ENCODE measurements around the gene PRDM16. TPM values are rescaled to one million over a fixed set of nuclear protein-coding genes. Genes with fewer than 3 reads are reported as not detected.

Gene PRDM16
- total RNA-seq, 1 donor = 19.9 TPM

DNA sequence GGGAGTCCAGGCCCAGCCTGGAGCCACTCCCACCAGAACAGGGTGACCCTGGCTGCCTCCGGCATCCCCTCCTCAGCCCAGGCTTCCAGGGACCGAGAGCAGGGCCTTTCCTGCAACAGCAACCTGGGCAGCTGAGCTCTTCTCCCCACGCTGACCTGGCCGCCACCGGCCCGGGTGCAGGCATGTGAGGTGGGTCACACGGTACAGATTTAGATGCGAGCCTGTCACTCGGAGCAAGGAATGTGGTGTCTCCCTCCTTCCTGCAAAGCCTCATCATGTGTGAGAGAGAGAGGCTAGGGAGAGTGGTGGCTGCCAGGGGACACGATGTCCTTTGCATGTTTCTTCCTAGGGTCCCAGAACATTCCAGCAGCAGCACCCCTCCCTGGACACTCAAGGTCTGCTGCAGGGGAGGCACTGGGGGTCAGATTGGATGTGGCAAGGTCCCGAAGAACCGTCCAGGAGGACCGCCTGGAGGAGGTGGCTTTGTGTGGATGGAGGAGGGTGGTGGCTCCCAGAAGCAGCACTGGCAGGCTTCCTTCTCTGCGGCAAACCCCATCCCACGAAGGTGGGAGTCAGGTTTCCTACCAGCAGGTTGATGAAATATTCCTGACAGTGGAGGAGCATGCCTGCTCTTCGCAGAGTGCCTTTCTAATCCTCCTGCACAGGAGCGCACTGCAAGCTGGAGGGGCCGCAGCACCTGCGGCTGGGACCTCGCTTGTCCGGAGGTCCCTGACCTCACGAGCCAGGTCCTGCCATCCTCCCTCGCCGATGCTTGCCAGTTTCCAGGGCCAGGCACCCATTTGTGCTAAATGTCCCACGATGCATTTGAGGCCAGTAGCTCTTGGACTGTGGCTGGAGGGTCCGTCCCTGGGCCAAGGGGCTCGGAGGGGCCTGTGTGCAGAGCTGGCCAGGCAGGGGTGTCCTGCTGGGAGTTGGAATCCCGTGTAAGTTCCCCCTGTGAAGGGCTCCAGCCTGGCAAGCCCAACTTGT, 68.4 kb downstream of the PRDM16 start:
- DNase-seq (ENCODE audit: low read depth in 2 of 3, low spot score in 2 of 3) = no peak

DNA sequence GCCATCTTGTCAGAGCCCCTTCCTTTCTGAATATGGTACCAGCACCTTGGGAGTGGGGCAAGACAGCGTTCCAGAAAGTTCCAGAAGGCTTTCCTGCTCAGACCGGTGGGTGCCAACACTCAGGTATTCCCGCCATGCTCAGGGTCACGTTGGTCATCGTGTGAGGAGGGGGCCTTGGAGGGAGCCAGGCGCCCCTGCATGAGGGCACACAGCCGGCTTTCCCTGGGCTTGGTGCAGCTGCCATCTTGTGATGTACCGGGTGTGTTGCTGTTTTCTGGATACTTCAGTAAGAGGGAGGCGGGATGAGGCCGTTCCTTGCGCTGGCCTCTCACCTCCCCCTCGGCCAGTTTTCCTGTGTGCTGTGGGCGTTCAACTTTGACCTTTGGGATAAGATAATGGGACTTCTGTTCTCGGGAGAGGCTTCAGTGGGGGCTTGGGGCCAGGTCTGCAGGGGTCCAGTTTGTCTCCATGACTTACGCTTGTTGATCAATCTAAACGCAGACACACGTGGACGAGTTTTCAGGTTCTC, 69.7 kb downstream of the PRDM16 start:
- no peak for DNase-seq (ENCODE audit: low read depth in 2 of 3, low spot score in 2 of 3)

DNA sequence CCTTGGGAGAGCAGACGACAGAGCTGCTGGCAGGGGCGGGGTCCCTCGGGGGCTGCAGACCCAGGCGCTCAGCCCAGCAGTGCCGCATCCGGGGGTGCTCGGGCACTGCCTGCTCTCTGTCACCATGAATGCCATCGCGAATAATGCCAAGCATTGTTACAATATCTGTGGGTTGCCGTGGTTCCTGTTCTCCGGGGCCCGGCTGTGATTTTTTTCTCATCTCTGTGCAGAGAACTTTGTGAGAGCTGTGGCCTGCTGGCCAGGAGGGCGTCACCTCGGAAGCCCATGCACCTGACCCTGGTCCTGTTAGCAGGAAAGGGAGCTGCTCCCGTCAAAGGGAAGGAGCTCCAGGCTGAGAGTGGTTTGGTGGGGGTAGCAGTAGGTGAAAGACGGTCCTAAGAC, 70.4 kb downstream of the PRDM16 start:
- no peak for DNase-seq (ENCODE audit: low read depth in 2 of 3, low spot score in 2 of 3)

DNA sequence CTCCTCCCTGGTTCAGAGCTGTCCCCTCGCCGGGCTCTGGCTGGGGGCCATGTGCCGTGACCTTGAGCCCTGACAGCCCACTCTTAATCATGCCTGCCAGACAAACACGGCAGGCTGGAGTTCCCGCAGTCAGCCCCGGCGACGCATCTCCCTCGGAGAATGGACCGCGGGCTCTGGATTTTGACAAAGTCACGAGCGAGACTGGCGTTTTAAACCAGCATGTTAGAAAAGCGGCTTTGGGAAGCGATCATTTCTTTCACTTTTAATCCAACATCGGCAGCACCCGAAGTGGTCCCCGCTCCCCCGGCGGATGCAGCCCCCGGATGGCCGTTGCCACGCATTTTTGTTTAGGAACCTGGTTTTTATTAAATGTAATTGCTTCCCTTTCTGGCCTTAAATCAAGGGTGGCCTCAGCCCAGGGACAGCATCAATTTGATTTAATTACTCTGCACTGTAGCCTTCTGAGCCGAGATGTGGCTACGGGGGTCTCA, 70.9 kb downstream of the PRDM16 start:
- DNase-seq (ENCODE audit: low read depth in 2 of 3, low spot score in 2 of 3) = no peak

DNA sequence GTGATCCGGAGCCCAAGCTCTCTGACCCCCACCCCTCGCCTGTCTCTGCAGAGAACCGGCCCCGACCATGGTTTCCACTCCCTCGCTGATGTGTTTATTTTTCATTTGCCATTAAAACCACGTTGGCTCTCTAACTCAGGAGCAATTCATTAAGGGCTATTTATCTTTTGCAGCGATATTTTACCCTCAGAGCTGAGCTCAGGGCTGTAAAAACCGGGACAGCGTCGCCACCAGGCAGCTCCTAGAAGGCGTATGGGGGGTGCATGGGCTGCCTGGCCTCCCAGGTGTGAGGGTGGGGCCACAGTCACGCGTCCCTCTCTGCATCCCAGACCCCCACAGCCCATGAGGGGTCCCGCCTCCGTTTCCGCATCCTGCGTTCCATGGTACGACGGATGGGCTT, 71.4 kb downstream of the PRDM16 start:
- no peak for DNase-seq (ENCODE audit: low read depth in 2 of 3, low spot score in 2 of 3)

DNA sequence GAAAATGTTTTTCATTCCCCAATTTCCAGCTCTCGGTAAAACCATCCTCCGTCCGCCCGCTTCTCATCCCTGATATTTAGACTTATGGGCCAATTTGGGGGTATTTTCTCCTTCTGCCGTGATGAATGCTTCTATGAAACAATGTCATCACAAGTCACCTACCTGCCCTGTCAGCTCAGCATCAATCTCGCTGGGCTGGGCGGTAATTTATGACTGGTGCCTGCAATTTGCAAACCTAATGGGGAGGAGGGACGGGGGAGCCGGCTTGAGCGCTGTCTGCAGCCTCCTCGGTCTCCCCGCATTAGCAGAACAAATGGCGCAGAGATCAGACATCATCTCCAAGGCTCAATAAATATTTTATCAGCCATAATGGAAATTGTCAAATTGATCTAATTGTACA, 72.1 kb downstream of the PRDM16 start:
- no peak for DNase-seq (ENCODE audit: low read depth in 2 of 3, low spot score in 2 of 3)

DNA sequence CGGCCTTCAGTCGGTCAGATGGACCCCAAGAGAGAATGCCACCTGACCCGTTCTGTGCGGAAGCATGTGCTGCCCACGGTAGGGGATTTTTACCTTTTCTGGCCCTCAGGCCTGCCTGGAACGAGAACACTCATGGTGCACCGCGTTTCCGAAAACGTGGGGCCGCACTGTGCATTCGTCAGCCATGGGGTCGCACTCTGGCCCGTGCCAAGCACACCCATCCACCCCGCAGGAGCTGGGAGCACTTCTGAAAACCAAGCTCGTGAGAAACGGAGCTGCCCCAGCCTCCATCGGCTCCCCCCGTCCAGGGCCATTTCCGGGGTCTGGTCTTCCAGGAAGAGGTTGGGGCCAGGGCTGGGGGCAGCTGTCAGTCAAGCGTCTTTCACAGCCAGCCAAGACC, 72.8 kb downstream of the PRDM16 start:
- no peak for DNase-seq (ENCODE audit: low read depth in 2 of 3, low spot score in 2 of 3)

DNA sequence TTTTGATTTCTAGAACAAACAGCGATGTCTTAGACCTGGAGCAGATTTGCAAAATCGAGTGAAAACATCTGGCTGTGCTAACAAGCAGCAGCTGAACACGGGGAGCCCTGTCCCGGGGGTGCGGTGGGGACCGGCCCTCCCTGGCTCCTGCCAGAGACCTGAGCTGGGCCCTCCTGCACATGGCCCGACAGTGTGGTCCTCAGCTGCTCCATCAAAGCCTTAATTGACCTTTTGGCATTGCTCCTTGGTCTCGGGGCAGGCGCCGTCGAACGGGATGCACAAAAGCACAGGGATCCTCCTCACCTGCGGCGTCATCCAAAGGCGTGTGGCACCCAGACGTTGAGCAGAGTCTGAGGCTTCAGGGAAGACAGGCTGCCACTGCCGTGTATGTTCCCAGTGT, 73.2 kb downstream of the PRDM16 start:
- DNase-seq (ENCODE audit: low read depth in 2 of 3, low spot score in 2 of 3) = no peak

DNA sequence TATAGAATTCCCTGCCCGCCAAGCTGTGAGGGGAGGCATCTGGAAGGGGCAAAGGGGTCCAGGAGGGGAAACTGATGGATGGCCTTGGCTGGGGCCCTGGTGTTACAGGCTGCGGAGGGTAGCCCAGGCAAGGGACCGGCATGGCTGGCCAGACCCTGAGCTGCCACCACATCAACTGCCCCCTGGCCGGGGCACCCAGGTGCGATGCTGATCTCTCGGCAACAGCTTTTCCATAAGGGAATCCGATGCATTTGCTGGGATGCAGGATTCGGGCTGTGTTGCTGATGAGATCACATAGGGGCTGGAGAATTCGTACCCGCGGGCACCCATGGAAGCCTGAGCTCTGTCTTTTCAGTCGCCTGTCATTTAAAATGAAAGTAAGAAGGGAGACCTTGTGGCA, 73.7 kb downstream of the PRDM16 start:
- DNase-seq (ENCODE audit: low read depth in 2 of 3, low spot score in 2 of 3) = no peak

DNA sequence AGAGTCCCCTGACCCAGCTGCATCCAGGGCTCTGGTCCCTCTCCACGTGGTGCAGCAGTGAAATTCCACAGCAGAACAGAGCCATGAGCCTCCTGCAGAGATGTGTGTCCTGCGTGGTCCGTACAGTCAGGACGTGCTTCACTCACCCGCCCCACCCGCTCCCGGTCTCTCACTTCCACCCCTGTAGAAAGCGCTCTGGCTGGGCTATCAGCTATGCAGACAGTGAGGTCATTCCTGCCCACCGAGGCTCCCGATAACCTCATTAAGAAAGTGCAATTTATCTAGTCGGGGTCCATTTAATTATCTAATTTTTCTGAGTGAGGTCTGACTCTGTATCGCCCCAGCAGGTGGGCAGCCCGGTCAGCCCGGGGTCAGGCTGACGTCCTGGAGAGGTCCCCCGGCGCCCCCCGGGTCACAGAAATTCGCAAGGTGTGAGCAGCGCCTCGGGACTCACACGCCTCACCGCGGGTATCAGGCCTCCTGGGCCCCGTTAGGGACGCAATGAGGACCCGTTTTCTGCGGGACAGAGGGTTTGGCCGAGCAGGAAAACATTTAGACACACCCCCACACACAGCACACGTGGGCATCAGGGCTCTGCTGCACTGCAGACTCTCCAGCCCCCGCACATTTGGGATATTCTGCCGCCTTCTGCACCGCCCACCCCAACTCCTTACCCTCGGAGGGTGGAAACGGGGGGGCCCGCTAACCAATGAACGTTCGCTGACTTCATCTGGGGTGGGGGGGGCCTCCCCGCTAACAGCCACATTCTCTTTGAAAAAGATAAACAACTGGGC, 76.7 kb downstream of the PRDM16 start:
- DNase-seq (ENCODE audit: low read depth in 2 of 3, low spot score in 2 of 3) = no peak

DNA sequence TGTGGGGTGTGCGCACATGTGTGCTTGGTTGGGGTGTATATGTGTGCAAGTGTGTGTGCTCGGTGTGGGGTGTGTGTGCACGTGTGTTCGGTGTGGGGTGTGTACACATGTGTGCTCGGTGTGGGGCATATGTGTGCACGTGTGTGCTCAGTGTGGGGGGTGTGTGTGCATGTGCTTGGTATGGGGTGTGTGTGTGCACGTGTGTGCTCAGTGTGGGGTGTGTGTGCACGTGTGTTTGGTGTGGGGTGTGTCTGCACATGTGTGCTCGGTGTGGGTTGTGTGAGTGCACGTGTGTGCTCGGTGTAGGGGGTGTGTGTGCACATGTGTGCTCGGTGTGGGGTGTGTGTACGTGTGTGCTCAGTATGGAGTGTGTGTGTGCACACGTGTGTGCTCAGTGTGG, 77.5 kb downstream of the PRDM16 start:
- no peak for DNase-seq (ENCODE audit: low read depth in 2 of 3, low spot score in 2 of 3)

DNA sequence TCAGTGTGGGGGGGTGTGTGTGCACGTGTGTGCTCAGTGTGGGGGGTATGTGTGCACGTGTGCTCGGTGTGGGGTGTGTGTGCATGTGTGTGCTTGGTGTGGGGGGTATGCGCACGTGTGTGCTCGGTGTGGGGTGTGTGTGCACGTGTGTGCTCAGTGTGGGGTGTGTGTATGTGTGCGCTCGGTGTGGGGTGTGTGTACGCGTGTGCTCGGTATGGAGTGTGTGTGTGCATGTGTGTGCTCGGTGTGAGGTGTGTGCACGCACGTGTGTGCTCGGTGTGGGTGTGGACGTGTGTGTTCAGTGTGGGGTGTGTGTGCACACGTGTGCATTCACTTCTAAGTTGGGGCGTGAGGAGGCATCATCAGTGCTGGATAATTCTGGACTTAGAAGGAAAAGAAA, 77.9 kb downstream of the PRDM16 start:
- DNase-seq (ENCODE audit: low read depth in 2 of 3, low spot score in 2 of 3) = no peak

DNA sequence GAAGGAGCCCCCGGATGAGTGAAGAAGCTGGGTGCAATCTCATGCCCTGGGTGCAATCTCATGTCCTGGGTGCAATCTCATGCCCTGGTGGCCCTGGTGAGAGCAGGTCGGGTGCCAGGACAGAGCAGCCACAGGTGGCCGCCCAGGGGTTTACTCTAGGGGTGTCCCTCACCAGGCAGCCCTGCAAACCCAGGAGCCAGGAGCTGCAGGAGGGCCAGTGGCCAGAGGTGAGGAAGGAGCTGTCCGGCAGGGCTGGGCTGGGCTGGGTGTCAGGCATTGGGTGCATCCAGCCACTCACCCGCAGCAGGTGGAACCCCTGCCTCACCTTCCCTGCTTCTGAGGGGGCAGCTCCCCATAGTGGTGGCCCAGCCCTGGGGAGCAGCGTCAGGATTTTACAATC, 79.2 kb downstream of the PRDM16 start:
- DNase-seq (ENCODE audit: low read depth in 2 of 3, low spot score in 2 of 3) = no peak

DNA sequence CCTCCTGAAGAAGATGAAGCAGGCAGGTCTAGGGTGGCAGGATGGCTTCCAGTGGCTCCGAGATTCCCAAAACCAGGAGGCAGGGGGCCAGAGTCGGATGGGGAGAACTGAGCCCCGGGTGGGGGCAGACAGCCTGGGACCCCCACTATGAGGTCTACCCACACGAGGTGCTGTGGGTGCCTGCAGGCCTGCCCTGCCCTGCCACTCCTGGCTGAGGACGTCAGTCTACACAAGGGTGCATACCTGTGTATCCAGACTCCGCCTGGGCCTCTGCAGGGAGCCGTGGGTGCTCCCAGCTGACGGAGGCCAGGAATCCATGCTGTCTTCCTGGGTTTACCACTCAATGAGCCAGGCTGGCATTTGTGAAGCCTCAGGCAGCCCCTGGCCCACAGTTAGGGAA, 80.3 kb downstream of the PRDM16 start:
- no peak for DNase-seq (ENCODE audit: low read depth in 2 of 3, low spot score in 2 of 3)

DNA sequence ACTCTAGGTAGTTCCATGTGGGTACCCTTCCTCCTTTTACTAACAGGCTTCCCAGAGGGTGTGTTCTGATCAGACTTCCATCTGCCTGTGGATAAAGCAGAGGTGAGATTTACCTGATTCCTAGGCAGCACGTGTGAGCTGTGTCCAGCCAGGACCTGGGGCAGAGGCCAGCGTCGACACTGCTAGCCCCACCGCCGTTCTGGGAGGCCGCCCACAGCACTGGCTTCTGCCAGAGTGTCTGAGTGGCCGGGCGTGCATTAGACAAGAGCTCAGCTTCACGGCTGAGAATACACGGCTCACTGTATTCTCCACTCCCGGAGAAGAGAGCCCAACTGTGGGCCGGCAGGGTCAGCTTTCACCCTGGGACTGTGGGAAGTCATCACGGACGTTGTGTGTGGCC, 82.5 kb downstream of the PRDM16 start:
- no peak for DNase-seq (ENCODE audit: low read depth in 2 of 3, low spot score in 2 of 3)

DNA sequence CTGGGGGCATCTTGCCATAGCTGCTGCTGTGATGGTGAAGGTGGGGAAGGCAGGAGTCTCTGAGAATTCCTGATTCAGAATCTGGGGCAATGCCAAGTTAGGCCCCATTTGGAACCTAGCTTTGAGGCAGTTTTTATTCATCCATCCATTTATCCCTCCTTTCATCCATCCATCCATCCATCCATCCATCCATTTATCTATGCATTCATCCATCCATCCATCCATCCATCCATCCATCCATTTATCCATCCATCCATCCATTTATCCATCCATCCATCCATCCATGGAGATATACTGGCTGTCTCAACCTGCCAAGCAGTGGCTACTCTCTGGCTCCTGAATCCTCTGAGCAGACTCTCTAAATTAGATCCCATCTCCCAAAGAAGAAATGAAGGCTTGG, 83.1 kb downstream of the PRDM16 start:
- no peak for DNase-seq (ENCODE audit: low read depth in 2 of 3, low spot score in 2 of 3)

DNA sequence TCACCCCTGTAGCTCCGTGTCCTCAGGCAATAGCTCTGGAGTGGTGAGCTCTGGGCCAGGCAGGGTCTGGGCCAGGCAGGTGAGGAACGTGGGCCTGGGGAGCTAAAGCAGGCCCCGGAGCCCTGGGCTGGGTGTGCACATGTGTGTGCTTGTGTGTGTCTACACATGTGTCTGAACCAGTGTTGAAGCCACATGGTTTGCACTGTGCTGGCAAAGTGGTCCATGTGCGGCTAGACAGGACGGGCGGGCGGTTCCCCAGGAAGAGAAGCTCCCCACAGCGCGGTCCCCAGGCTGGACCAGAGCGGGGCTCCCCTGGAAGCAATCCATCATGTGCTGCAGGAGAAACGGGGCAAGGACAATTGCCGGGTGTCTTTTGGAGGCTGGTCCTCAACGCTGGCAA, 84.2 kb downstream of the PRDM16 start:
- DNase-seq (ENCODE audit: low read depth in 2 of 3, low spot score in 2 of 3) = no peak

DNA sequence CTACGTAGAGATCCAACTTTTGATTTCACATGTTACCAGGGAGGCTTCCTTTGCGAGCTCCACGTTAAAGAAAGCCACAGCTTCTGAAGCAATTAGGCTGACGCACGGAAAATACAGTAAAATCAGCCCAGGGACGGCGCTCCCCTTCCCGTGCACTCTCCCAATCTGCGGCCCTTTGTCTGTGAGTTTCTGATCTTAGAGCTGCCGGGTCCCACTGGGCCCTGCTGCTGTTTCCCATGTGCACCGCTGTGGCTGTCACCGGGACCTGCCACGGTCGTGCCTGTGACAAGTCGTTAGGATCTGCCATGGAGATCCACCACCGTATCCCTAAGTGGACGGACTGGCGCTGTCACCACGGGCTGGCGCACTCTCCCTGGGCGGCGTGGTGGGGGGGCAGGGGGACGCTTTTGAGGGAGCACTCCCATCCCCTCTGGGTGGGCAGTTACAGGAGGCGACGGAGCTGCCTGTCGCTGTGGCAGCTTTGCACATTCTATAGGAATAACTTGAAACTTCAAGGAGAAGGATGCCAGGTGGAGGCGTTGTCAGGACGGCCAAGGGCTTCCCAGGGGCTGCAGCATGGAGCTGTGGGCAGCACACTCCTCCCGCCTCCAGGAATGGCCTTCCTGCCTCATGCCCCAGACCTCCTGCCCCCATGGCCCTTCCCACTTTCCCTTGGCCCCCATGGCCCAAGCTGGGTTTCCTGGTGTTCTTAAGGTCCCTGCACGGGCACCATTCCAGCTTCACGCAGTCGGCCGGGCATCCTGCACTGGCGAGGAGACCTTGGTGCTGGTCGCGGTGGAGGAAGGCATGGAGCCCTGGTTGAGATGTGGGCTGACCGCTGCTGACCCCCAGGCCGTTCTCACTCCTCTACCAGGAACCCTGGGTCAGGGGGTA, 85.1 kb downstream of the PRDM16 start:
- no peak for DNase-seq (ENCODE audit: low read depth in 2 of 3, low spot score in 2 of 3)

DNA sequence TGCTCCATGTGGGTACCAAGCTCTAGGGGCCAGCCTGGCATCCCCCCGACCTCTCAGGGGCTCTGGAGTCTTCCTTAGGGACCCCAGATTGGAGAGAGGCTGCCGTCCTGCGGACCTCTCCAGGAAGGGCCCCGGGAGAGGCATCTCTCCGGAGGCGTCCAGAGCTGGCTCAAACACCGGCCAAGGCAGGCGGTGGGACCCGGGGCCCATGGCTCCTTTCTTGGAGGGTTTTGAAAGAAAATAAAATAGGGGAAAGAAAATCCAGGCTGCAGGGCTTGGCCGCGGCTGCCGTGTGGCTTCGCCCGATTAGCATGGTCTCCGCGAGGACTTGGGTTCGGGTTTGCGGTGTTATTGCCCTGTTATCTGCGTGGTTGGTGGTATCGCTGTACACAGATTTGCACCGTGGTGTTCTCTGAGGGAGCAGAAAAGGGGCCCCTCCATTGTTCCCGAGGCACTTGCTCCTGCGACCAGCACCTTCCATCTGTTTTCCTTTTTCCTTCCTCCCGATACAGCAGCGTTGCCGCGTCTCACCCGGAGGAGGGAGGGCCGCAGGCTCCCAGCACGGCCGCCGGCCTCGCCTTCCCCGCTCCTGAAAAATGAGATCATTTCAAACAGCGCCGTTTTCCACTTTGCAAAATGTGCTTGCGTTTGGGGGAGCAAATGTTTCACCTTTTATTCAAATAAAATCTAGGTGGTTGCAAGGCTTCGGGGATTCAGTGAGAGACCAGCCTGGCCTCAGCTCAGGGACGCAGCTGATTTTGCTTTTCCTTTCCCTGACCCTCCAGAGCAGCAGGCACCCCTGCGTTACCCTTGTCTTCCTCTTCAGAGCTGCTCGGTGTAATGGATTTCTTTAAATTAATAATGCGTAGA, 86.3 kb downstream of the PRDM16 start:
- DNase-seq (ENCODE audit: low read depth in 2 of 3, low spot score in 2 of 3) = peak in 1 of 3 donors; percentile 32

DNA sequence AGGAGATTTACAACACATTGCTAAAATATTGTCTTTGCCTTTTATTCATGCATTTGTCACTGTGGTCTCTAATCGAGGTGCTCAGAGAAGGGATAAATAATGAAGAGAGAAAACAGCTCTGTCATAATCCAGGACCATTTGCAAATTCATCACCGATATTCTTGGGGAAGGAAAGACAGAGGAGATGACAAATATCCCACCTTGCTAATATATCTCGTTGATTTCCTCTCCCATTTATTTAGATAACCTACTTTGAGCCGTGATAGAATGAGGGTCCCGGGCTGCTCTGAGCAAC, 86.9 kb downstream of the PRDM16 start:
- DNase-seq (ENCODE audit: low read depth in 2 of 3, low spot score in 2 of 3) = no peak
